Erythroblast (primary cell): ENCODE data around the gene HFE.

Experiments
- GATA1 ChIP-seq: IDR thresholded peaks from 2 replicates; pipeline ENCODE4 v1.6.1; 2011; ENCODE audit warnings: low read depth, mild to moderate bottlenecking, control low read depth, low read length, moderate library complexity
- POLR2A ChIP-seq: IDR thresholded peaks from 2 replicates; pipeline ENCODE4 v1.6.1; 2011; ENCODE audit warnings: mild to moderate bottlenecking, low read length

GRCh38 chr6:26068036-26068435 is 19.2 kb upstream of the HFE start:
- no peak for TF ChIP-seq POLR2A
- no peak for TF ChIP-seq GATA1
